WTC11 (cell line): ENCODE data around the gene SPATA18. TPM values are rescaled to one million over a fixed set of nuclear protein-coding genes. Genes with fewer than 3 reads are reported as not detected.

Experiments
- ATAC-seq: fragments of 200-7000 bp; cut with Tn5 transposase; 2 replicates; pipeline ENCODE4 v1.10.0; 2021; ENCODE audit warnings: mild to moderate bottlenecking, moderate library complexity
- CTCF ChIA-PET: fragments of 300-600 bp; sonication (Branson Sonifier 250); formaldehyde crosslinking; loops from one replicate; lab custom pipeline; 2021; ENCODE audit warnings: antibody characterized with exemption; lab: Charles Lee
- POLR2A ChIA-PET: fragments of 350-600 bp; sonication (Branson Sonifier 250); formaldehyde crosslinking; loops from one replicate; lab custom pipeline; 2021; ENCODE audit warnings: antibody characterized with exemption; lab: Charles Lee
- DNase-seq: peaks from one replicate; pipeline ENCODE4 v3.0.0; 2021; ENCODE audit warnings: low spot score
- H3K27ac Mint-ChIP-seq: 2 replicates; pipeline ENCODE4 v1.8.0; 2021; ENCODE audit warnings: mixed read lengths
- H3K27me3 Mint-ChIP-seq: 2 replicates; pipeline ENCODE4 v1.8.0; 2021; ENCODE audit warnings: low read depth, mild to moderate bottlenecking, moderate library complexity, mixed read lengths
- H3K36me3 Mint-ChIP-seq: 2 replicates; pipeline ENCODE4 v1.8.0; 2021; ENCODE audit warnings: mixed read lengths
- H3K4me1 Mint-ChIP-seq: 2 replicates; pipeline ENCODE4 v1.8.0; 2022; ENCODE audit warnings: mixed read lengths
- H3K4me3 Mint-ChIP-seq: 2 replicates; pipeline ENCODE4 v1.8.0; 2021; ENCODE audit warnings: mild to moderate bottlenecking, moderate library complexity, mixed read lengths
- H3K9me3 Mint-ChIP-seq: 2 replicates; pipeline ENCODE4 v1.8.0; 2021; ENCODE audit warnings: mixed read lengths
- ATF1 ChIP-seq: sonication (generic); formaldehyde crosslinking; IDR thresholded peaks from 2 replicates; pipeline ENCODE4 v1.8.1; 2023; ENCODE audit warnings: mild to moderate bottlenecking, moderate library complexity, missing genetic modification reagents
- CBFB ChIP-seq: sonication (generic); formaldehyde crosslinking; IDR thresholded peaks from 2 replicates; pipeline ENCODE4 v1.8.1; 2022; ENCODE audit warnings: mild to moderate bottlenecking, low read depth, missing genetic modification reagents
- FOXK1 ChIP-seq: sonication (generic); formaldehyde crosslinking; IDR thresholded peaks from 2 replicates; pipeline ENCODE4 v1.8.0; 2022; ENCODE audit warnings: mild to moderate bottlenecking, moderate library complexity, missing genetic modification reagents
- GRHL2 ChIP-seq: fragments of 250-450 bp; sonication (Bioruptor Pico); IDR thresholded peaks from 2 replicates; pipeline ENCODE4 v1.8.0; 2022; ENCODE audit warnings: mild to moderate bottlenecking, moderate library complexity; ENCODE audit not compliant: insufficient replicate concordance, severe bottlenecking
- GTF2I ChIP-seq: fragments of 250-450 bp; sonication (Bioruptor Pico); conservative IDR thresholded peaks from 2 replicates; pipeline ENCODE4 v1.4.0; 2021; ENCODE audit warnings: mild to moderate bottlenecking
- HMGA2 ChIP-seq: fragments of 250-450 bp; sonication (Bioruptor Pico); IDR thresholded peaks from 2 replicates; pipeline ENCODE4 v1.4.0; 2021; ENCODE audit warnings: mild to moderate bottlenecking, moderate library complexity
- NFATC4 ChIP-seq: fragments of 250-450 bp; sonication (Bioruptor Pico); IDR thresholded peaks from 2 replicates; pipeline ENCODE4 v1.9.0; 2021; ENCODE audit warnings: mild to moderate bottlenecking
- NFE2L1 ChIP-seq: sonication (generic); formaldehyde crosslinking; IDR thresholded peaks from 2 replicates; pipeline ENCODE4 v1.8.1; 2023; ENCODE audit warnings: missing genetic modification reagents
- OVOL2 ChIP-seq: fragments of 250-450 bp; sonication (Bioruptor Pico); IDR thresholded peaks from 2 replicates; pipeline ENCODE4 v1.9.0; 2021; ENCODE audit warnings: mild to moderate bottlenecking, borderline replicate concordance
- SMAD4 ChIP-seq: sonication (generic); formaldehyde crosslinking; IDR thresholded peaks from 2 replicates; pipeline ENCODE4 v1.8.0; 2022; ENCODE audit warnings: mild to moderate bottlenecking, missing genetic modification reagents
- ZNF219 ChIP-seq: sonication (generic); formaldehyde crosslinking; IDR thresholded peaks from 2 replicates; pipeline ENCODE4 v1.8.0; 2023; ENCODE audit warnings: missing genetic modification reagents, mild to moderate bottlenecking, borderline replicate concordance
- ZNF317 ChIP-seq: sonication (generic); formaldehyde crosslinking; IDR thresholded peaks from 2 replicates; pipeline ENCODE4 v1.8.1; 2023; ENCODE audit warnings: low read depth, mild to moderate bottlenecking, moderate library complexity, missing genetic modification reagents, borderline replicate concordance
- ZNF671 ChIP-seq: fragments of 250-450 bp; sonication (Bioruptor Pico); IDR thresholded peaks from 2 replicates; pipeline ENCODE4 v1.8.0; 2021; ENCODE audit warnings: mild to moderate bottlenecking
- total RNA-seq: library from RNA; stranded (reverse); gene quantifications from 3 replicates; pipeline ENCODE4 v1.2.3, GENCODE V29; 2021
- TF ChIP-seq, protein P1 (sequence below): sonication (generic); formaldehyde crosslinking; IDR thresholded peaks from 2 replicates; pipeline ENCODE4 v1.8.0; 2023; ENCODE audit warnings: missing genetic modification reagents, mild to moderate bottlenecking, borderline replicate concordance
- TF ChIP-seq, protein P2 (sequence below): sonication (generic); formaldehyde crosslinking; IDR thresholded peaks from 2 replicates; pipeline ENCODE4 v1.8.0; 2023; ENCODE audit warnings: mild to moderate bottlenecking, missing genetic modification reagents
- TF ChIP-seq, protein P3 (sequence below): sonication (generic); formaldehyde crosslinking; IDR thresholded peaks from 2 replicates; pipeline ENCODE4 v1.8.1; 2022; ENCODE audit warnings: low read depth, mild to moderate bottlenecking, moderate library complexity, missing genetic modification reagents, borderline replicate concordance
- TF ChIP-seq, protein P4 (sequence below): sonication (generic); formaldehyde crosslinking; conservative IDR thresholded peaks from 2 replicates; pipeline ENCODE4 v1.8.1; 2022; ENCODE audit warnings: mild to moderate bottlenecking, missing genetic modification reagents
- TF ChIP-seq, protein P5 (sequence below): sonication (generic); formaldehyde crosslinking; IDR thresholded peaks from 2 replicates; pipeline ENCODE4 v1.8.0; 2022; ENCODE audit warnings: missing genetic modification reagents

Gene SPATA18
- total RNA-seq, 1 experiment from 2014 or later = 6.6 TPM

DNA sequence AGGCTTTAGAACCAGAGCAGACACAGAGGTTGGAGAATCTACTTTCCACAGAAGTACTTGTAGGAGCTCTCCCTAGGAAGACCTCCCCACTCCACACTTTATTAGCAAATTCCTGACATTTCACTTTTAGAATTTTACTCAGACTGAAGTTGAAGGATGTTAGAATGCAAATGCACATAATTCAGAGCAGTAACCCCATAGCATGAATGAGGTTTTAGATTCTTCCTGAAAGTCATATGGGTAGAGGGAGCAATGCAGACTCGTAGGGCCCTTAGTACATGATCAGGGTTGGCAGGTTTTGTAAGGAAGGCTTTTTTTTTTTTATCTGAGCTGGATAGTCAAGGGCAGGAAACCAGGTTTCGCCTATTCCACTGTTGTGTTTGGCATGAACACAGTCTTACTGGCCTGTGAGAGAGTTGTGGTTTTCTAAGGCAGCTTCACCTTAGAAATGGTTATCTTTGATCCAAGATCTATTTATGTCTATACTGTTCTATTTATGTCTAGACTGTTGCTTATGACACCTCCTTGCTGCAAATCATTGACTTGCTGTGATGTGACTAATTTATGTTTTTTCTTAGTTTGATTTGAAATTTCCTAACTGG is 48.9 kb downstream of the SPATA18 start (continued):
- no peak for TF ChIP-seq ATF1 (CRISPR knock-in tag)
- no peak for TF ChIP-seq CBFB (CRISPR knock-in tag)
- TF ChIP-seq ZNF219 (CRISPR knock-in tag) = no peak
- TF ChIP-seq, protein P1, sequence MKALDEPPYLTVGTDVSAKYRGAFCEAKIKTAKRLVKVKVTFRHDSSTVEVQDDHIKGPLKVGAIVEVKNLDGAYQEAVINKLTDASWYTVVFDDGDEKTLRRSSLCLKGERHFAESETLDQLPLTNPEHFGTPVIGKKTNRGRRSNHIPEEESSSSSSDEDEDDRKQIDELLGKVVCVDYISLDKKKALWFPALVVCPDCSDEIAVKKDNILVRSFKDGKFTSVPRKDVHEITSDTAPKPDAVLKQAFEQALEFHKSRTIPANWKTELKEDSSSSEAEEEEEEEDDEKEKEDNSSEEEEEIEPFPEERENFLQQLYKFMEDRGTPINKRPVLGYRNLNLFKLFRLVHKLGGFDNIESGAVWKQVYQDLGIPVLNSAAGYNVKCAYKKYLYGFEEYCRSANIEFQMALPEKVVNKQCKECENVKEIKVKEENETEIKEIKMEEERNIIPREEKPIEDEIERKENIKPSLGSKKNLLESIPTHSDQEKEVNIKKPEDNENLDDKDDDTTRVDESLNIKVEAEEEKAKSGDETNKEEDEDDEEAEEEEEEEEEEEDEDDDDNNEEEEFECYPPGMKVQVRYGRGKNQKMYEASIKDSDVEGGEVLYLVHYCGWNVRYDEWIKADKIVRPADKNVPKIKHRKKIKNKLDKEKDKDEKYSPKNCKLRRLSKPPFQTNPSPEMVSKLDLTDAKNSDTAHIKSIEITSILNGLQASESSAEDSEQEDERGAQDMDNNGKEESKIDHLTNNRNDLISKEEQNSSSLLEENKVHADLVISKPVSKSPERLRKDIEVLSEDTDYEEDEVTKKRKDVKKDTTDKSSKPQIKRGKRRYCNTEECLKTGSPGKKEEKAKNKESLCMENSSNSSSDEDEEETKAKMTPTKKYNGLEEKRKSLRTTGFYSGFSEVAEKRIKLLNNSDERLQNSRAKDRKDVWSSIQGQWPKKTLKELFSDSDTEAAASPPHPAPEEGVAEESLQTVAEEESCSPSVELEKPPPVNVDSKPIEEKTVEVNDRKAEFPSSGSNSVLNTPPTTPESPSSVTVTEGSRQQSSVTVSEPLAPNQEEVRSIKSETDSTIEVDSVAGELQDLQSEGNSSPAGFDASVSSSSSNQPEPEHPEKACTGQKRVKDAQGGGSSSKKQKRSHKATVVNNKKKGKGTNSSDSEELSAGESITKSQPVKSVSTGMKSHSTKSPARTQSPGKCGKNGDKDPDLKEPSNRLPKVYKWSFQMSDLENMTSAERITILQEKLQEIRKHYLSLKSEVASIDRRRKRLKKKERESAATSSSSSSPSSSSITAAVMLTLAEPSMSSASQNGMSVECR (CRISPR knock-in tag) = no peak

DNA sequence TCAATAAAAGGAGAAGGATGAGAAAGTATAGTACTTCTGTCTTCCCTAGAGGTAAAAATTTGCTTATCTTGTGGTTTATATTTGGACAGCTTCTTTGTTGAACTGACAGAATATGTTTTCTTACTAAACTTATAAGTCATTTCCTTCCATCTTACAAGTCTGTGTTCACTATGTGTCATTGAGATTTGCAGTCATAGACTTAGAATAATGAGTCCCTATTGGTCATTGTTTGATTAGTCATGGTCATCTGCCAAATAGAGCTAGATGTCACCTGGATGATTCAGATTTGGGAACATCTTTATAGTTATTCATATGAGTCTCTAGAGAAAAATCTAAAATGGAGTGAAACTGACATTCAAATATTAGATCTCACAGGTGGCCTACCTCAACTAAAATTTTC is 51.5 kb downstream of the SPATA18 start:
- peaks cover 6% of the 10 kb centered on the region for H3K4me1 Mint-ChIP-seq
- H3K27me3 Mint-ChIP-seq = no peaks in the 10 kb centered on the region
- DNase-seq (no peak), ATAC-seq (no peak)
- POLR2A ChIA-PET = no interaction called here
- H3K27ac Mint-ChIP-seq = no peak overlapping the region
- H3K36me3 Mint-ChIP-seq = no peaks in the 10 kb centered on the region
- CTCF ChIA-PET = no interaction called here
- no peak overlapping the region for H3K4me3 Mint-ChIP-seq
- no peaks in the 10 kb centered on the region for H3K9me3 Mint-ChIP-seq
- TF ChIP-seq, protein P2, sequence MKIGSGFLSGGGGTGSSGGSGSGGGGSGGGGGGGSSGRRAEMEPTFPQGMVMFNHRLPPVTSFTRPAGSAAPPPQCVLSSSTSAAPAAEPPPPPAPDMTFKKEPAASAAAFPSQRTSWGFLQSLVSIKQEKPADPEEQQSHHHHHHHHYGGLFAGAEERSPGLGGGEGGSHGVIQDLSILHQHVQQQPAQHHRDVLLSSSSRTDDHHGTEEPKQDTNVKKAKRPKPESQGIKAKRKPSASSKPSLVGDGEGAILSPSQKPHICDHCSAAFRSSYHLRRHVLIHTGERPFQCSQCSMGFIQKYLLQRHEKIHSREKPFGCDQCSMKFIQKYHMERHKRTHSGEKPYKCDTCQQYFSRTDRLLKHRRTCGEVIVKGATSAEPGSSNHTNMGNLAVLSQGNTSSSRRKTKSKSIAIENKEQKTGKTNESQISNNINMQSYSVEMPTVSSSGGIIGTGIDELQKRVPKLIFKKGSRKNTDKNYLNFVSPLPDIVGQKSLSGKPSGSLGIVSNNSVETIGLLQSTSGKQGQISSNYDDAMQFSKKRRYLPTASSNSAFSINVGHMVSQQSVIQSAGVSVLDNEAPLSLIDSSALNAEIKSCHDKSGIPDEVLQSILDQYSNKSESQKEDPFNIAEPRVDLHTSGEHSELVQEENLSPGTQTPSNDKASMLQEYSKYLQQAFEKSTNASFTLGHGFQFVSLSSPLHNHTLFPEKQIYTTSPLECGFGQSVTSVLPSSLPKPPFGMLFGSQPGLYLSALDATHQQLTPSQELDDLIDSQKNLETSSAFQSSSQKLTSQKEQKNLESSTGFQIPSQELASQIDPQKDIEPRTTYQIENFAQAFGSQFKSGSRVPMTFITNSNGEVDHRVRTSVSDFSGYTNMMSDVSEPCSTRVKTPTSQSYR = no peak
- TF ChIP-seq, protein P3, sequence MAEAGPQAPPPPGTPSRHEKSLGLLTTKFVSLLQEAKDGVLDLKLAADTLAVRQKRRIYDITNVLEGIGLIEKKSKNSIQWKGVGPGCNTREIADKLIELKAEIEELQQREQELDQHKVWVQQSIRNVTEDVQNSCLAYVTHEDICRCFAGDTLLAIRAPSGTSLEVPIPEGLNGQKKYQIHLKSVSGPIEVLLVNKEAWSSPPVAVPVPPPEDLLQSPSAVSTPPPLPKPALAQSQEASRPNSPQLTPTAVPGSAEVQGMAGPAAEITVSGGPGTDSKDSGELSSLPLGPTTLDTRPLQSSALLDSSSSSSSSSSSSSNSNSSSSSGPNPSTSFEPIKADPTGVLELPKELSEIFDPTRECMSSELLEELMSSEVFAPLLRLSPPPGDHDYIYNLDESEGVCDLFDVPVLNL (CRISPR knock-in tag) = no peak
- TF ChIP-seq, protein P4, sequence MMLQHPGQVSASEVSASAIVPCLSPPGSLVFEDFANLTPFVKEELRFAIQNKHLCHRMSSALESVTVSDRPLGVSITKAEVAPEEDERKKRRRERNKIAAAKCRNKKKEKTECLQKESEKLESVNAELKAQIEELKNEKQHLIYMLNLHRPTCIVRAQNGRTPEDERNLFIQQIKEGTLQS (CRISPR knock-in tag) = no peak
- TF ChIP-seq, protein P1 (CRISPR knock-in tag) = no peak
- TF ChIP-seq FOXK1 (CRISPR knock-in tag) (no peak), CBFB (CRISPR knock-in tag) (no peak), ZNF671 (no peak), NFATC4 (CRISPR knock-in tag) (no peak), GRHL2 (no peak), SMAD4 (CRISPR knock-in tag) (no peak), GTF2I (no peak), NFE2L1 (CRISPR knock-in tag) (no peak), HMGA2 (no peak), ZNF317 (no peak), OVOL2 (CRISPR knock-in tag) (no peak)
- TF ChIP-seq, protein P5, sequence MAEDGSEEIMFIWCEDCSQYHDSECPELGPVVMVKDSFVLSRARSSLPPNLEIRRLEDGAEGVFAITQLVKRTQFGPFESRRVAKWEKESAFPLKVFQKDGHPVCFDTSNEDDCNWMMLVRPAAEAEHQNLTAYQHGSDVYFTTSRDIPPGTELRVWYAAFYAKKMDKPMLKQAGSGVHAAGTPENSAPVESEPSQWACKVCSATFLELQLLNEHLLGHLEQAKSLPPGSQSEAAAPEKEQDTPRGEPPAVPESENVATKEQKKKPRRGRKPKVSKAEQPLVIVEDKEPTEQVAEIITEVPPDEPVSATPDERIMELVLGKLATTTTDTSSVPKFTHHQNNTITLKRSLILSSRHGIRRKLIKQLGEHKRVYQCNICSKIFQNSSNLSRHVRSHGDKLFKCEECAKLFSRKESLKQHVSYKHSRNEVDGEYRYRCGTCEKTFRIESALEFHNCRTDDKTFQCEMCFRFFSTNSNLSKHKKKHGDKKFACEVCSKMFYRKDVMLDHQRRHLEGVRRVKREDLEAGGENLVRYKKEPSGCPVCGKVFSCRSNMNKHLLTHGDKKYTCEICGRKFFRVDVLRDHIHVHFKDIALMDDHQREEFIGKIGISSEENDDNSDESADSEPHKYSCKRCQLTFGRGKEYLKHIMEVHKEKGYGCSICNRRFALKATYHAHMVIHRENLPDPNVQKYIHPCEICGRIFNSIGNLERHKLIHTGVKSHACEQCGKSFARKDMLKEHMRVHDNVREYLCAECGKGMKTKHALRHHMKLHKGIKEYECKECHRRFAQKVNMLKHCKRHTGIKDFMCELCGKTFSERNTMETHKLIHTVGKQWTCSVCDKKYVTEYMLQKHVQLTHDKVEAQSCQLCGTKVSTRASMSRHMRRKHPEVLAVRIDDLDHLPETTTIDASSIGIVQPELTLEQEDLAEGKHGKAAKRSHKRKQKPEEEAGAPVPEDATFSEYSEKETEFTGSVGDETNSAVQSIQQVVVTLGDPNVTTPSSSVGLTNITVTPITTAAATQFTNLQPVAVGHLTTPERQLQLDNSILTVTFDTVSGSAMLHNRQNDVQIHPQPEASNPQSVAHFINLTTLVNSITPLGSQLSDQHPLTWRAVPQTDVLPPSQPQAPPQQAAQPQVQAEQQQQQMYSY (CRISPR knock-in tag) = no peak
